Adrenal gland (tissue), 12 donors: Measurements from ENCODE around the gene PPP2R5B. TPM values are rescaled to one million over a fixed set of nuclear protein-coding genes. Genes with fewer than 3 reads are reported as not detected.
A peak's percentile ranks its signal among the peaks of the same experiment; 100 is the strongest.

Experiments
- DNase-seq, 7 donors: peaks; one replicate each; pipeline ENCODE4 v3.0.0-alpha.2; 2019 to 2020
- H3K27ac ChIP-seq, 5 donors: fragments of 200-600 bp; sonication (generic) in 4 of 5; 1 replicate in 3 of 5; 2 replicates in 2 of 5; pipeline versions ENCODE4 v1.5.1 to v1.8.0; 2016 to 2020; ENCODE audit warnings: mild to moderate bottlenecking in 1 of 5
- H3K27me3 ChIP-seq: fragments of 200-600 bp; 2 replicates; pipeline ENCODE4 v1.8.0; 2021
- H3K36me3 ChIP-seq, 2 donors: fragments of 200-600 bp; replicated peaks in 1 of 2; 1 replicate in 1 of 2; 2 replicates in 1 of 2; pipeline versions ENCODE4 v1.5.1 to v1.8.0; 2018 to 2022
- H3K4me1 ChIP-seq, 2 donors: fragments of 200-600 bp; replicated peaks in 1 of 2; 1 replicate in 1 of 2; 2 replicates in 1 of 2; pipeline versions ENCODE4 v1.5.1 to v1.8.0; 2018 to 2021
- H3K4me3 ChIP-seq, 4 donors: fragments of 200-600 bp; sonication (generic) in 3 of 4; one replicate each; pipeline ENCODE4 v1.5.1; 2016 to 2018
- H3K9me3 ChIP-seq, 3 donors: fragments of 200-600 bp; sonication (generic) in 1 of 3; replicated peaks in 1 of 3; 1 replicate in 2 of 3; 2 replicates in 1 of 3; pipeline versions ENCODE4 v1.5.1 to v1.8.0; 2016 to 2021
- POLR2A ChIP-seq, 2 donors: fragments of 450-650 bp; IDR thresholded peaks; one replicate each; pipeline ENCODE4 v1.6.1; 2017; ENCODE audit warnings: antibody characterized with exemption in 2 of 2, mild to moderate bottlenecking in 2 of 2, moderate library complexity in 1 of 2
- WGBS, 4 donors: extraction: QIAGEN DNeasy Blood & Tissue Kit in 2 of 4; methylation state at CpG; one replicate each; pipeline versions ENCODE4 v1.1.5 to v1.1.7; 2013 to 2017; 5-methylcytosine and 5-hydroxymethylcytosine counted together
- intact Hi-C, 2 donors: fragments of 100-400 bp; cut with DNase I; formaldehyde crosslinking; loops; one replicate each; pipeline versions ENCODE4 v1.14.1 to v1.15.0; 2022 to 2023
- polyA plus RNA-seq, 3 donors: library from polyadenylated mRNA; stranded (reverse); fragments of 200-250 nt in 2 of 3; fragments of 350-450 nt in 1 of 3; fragmentation: Illumina TruSeq in 1 of 3; extraction: RNeasy Lipid Tissue Mini Kit (QIAGEN cat#74804) in 1 of 3; gene quantifications; one replicate each; pipeline ENCODE4 v1.2.3, GENCODE V29; 2013 to 2014
- total RNA-seq, 9 donors: library from RNA; depleted of rRNA in 4 of 9; stranded (reverse); fragments of >200 nt in 4 of 9; fragments of 120-200 nt in 1 of 9; fragmentation: NEBNext Ultra II Directional in 1 of 9; extraction: Animal tissue kit (Norgen Biotek cat#: 25700) in 1 of 9; gene quantifications; one replicate each; pipeline versions ENCODE4 v1.1.0 to v1.2.4, GENCODE V29; 2013 to 2023
- TF ChIP-seq, protein P1 (sequence below), 6 experiments: fragments of 450-650 bp in 4 of 6; fragments of 200-600 bp in 2 of 6; sonication (generic) in 1 of 6; IDR thresholded peaks; 1 replicate in 5 of 6; 2 replicates in 1 of 6; pipeline versions ENCODE4 v1.5.1 to v1.8.0; 2016 to 2021; ENCODE audit warnings: antibody characterized with exemption in 6 of 6, mild to moderate bottlenecking in 2 of 6, moderate library complexity in 1 of 6
- donor health status: healthy with polysubstance abuse.
- donor health status: Bipolar disorder and iron deficiency.
- donor health status: DM: yes; HTN: yes; CAD: no.
- donor health status: DM: no; HTN: no; CAD: no.
- donor health status: DM: no; HTN: no; CAD: no.
- donor health status: DM: yes; HTN: yes; CAD: no.

Gene PPP2R5B
- total and polyA plus RNA-seq, 12 donors, result 7.8 to 51.3 (median 21.2) TPM

DNA sequence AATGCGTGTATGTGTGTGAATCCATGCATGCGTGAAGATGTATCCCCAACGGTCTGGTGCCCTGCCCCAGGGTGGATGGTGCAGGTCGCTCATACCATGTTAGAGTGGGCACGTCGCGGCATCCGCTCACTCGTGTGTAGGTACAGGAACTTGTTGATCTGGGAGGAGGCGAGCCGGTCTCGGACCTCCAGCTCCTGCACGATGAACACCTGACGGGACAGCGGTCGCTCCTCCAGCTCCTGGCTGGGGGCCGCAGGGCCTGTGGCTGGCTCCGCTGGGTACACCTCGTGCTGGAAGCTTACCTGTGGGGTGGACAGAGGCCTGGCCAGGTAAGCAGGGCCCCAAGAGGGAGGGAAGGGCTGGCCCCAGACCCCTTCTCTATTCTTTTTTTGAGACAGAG is 25.9 kb upstream of the PPP2R5B start:
- H3K9me3 ChIP-seq, result no peaks in the 10 kb centered on the region
- H3K27ac ChIP-seq, result no peak overlapping the region
- H3K4me1 ChIP-seq, result peaks cover 0 to 6% of the 10 kb centered on the region in 2 donors
- no peak for TF ChIP-seq POLR2A (IDR thresholded peaks at IDR 0.05)
- TF ChIP-seq, protein P1, sequence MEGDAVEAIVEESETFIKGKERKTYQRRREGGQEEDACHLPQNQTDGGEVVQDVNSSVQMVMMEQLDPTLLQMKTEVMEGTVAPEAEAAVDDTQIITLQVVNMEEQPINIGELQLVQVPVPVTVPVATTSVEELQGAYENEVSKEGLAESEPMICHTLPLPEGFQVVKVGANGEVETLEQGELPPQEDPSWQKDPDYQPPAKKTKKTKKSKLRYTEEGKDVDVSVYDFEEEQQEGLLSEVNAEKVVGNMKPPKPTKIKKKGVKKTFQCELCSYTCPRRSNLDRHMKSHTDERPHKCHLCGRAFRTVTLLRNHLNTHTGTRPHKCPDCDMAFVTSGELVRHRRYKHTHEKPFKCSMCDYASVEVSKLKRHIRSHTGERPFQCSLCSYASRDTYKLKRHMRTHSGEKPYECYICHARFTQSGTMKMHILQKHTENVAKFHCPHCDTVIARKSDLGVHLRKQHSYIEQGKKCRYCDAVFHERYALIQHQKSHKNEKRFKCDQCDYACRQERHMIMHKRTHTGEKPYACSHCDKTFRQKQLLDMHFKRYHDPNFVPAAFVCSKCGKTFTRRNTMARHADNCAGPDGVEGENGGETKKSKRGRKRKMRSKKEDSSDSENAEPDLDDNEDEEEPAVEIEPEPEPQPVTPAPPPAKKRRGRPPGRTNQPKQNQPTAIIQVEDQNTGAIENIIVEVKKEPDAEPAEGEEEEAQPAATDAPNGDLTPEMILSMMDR (IDR thresholded peaks at IDR 0.05), result no peak
- H3K36me3 ChIP-seq, result peaks cover 0 to 67% of the 10 kb centered on the region in 2 donors
- no peaks in the 10 kb centered on the region for H3K27me3 ChIP-seq
- WGBS, 4 donors, result 95 to 96% (median 95%) methylated on average over 9 to 19 of the region's 19 CpGs
- no peak for DNase-seq
- no peak overlapping the region for H3K4me3 ChIP-seq
- intact Hi-C loops, result no loop called here

DNA sequence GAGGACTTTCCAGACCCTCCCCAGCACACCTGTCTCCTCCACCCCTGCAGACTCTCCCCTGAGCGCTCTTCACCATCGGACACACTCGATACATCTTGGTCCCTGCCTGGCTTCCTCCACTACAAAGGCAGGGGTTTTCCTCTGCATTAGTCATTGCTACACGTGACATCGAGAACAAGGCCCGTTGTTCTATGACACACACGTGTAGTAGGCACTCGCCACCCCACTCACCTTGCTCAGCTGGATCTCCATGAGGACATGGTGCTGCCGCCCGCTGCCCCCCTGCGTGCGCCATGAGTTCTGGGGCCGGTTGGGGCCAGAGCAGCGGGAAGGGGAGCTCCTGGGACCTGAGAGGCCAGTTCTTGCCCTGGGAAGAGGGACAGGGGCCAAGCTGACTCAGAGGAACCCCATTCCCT is 24.2 kb upstream of the PPP2R5B start:
- Histone ChIP-seq H3K36me3 (peaks cover 0 to 78% of the 10 kb centered on the region in 2 donors), H3K4me1 (no peaks in the 10 kb centered on the region), H3K27me3 (no peaks in the 10 kb centered on the region), H3K27ac (no peak overlapping the region), H3K4me3 (no peak overlapping the region), H3K9me3 (no peaks in the 10 kb centered on the region)
- DNase-seq, result peak in 2 of 7 donors; percentile 45 to 54
- TF ChIP-seq, protein P1 (IDR thresholded peaks at IDR 0.05), result no peak
- TF ChIP-seq POLR2A (IDR thresholded peaks at IDR 0.05), result no peak
- intact Hi-C loops, result no loop called here
- WGBS, 4 donors, result 79 to 84% (median 82%) methylated on average over 14 of the region's 14 CpGs

- no peaks in the 10 kb centered on the region for H3K9me3 ChIP-seq
- intact Hi-C loops, result no loop called here
- H3K27me3 ChIP-seq, result no peaks in the 10 kb centered on the region
- TF ChIP-seq POLR2A (IDR thresholded peaks at IDR 0.05), result no peak
- TF ChIP-seq, protein P1 (IDR thresholded peaks at IDR 0.05), result no peak
- H3K36me3 ChIP-seq, result peaks cover 0 to 83% of the 10 kb centered on the region in 2 donors
- no peak for DNase-seq
- WGBS, 4 donors, result 93 to 98% (median 95%) methylated on average over 5 to 17 of the region's 17 CpGs
- H3K4me3 ChIP-seq, result no peak overlapping the region
- no peak overlapping the region for H3K27ac ChIP-seq
- no peaks in the 10 kb centered on the region for H3K4me1 ChIP-seq
Measured at GRCh38 chr11:64900774-64901173, 23.7 kb upstream of the PPP2R5B start.

GRCh38 chr11:64902102-64902900 is 22.2 kb upstream of the PPP2R5B start:
- intact Hi-C loops, result no loop called here
- H3K27me3 ChIP-seq, result no peaks in the 10 kb centered on the region
- H3K9me3 ChIP-seq, result no peaks in the 10 kb centered on the region
- DNase-seq, result no peak
- TF ChIP-seq, protein P1 (IDR thresholded peaks at IDR 0.05), result no peak
- TF ChIP-seq POLR2A (IDR thresholded peaks at IDR 0.05), result no peak
- H3K36me3 ChIP-seq, result peaks cover 0 to 85% of the 10 kb centered on the region in 2 donors
- no peaks in the 10 kb centered on the region for H3K4me1 ChIP-seq
- no peak overlapping the region for H3K27ac ChIP-seq
- no peak overlapping the region for H3K4me3 ChIP-seq
- WGBS, 4 donors, result 91 to 92% (median 91%) methylated on average over 23 to 30 of the region's 30 CpGs
